Placental pericyte (primary cell): Measurements from ENCODE around the gene GPR27. TPM values are rescaled to one million over a fixed set of nuclear protein-coding genes. Genes with fewer than 3 reads are reported as not detected.

Source experiments
- total RNA-seq: library from RNA; depleted of rRNA; stranded (reverse); fragments of >200 nt; gene quantifications from 2 replicates; pipeline ENCODE4 v1.2.3, GENCODE V29; 2012

Gene GPR27
- total RNA-seq, result under 0.01 TPM in 1 of 2 replicates, not detected in the other

GRCh38 chr3:71753701-71754609 lies at the start of gene GPR27:
TSS of gene GPR27 (plus strand) at chr3:71753855. CDS start at chr3:71754050, 195 bp downstream.

GRCh38 chr3:71725271-71725991 lies 28.2 kb upstream of the GPR27 start, which contains the start of gene EIF4E3:
TSS of gene EIF4E3 (minus strand) at chr3:71725402. CDS start at chr3:71725367, 35 bp downstream.

GRCh38 chr3:71784914-71785531 lies 31.4 kb downstream of the GPR27 start, which contains the start of gene PROK2:
TSS of gene PROK2 (minus strand) at chr3:71785148. CDS start at chr3:71785052, 96 bp downstream.

Other genes starting within 250 kb of the GPR27 start
- 100 and 133 TPM in 2 replicates for gene FOXP1, start 170.1 kb upstream of the GPR27 start, total RNA-seq
- 0.72 and 1.8 TPM in 2 replicates for gene EIF4E3, start 28.5 kb upstream of the GPR27 start, total RNA-seq
- not detected in 2 replicates for gene PROK2, start 31.3 kb downstream of the GPR27 start, total RNA-seq